Measurements from ENCODE around the gene TRAPPC3.

DNA sequence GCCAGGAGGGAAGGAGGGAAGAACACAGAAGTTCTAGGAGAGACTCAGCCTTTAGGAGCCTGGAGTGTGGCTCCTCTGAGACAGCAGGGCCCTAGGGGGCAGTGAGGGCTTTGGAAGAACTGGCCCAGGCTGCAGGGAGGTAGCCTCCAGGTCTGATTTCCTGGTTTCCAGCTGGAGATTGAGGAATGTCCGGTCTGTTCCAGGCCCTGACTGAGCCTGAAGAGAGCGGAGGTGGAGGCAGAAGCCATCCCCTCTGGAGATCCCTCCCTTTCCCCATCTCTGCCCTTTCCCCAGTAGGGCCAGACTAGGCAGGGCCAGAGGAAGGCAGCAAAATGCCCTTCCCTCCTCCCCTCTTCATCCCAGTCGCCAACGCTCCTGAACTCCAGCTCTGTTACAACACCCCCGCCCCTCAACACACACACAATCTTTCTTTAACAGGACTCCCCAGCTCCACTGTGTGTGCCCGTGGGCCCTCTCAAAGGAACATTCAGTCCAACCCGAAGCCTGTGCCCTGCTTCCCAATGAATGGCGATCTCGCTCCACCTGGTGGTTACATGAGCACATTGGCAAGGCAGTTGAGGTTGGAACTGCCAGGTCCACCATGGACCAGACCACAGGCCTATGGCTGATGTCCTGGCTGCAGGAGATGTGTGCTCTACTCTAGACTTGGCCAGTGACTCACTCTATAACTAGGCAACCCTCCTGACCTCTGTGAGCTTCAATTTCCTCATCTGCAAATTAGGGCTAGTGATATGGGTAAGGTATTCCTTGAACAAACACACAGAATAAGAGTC is 38.7 kb upstream of the TRAPPC3 start:
- TF ChIP-seq, protein P1, sequence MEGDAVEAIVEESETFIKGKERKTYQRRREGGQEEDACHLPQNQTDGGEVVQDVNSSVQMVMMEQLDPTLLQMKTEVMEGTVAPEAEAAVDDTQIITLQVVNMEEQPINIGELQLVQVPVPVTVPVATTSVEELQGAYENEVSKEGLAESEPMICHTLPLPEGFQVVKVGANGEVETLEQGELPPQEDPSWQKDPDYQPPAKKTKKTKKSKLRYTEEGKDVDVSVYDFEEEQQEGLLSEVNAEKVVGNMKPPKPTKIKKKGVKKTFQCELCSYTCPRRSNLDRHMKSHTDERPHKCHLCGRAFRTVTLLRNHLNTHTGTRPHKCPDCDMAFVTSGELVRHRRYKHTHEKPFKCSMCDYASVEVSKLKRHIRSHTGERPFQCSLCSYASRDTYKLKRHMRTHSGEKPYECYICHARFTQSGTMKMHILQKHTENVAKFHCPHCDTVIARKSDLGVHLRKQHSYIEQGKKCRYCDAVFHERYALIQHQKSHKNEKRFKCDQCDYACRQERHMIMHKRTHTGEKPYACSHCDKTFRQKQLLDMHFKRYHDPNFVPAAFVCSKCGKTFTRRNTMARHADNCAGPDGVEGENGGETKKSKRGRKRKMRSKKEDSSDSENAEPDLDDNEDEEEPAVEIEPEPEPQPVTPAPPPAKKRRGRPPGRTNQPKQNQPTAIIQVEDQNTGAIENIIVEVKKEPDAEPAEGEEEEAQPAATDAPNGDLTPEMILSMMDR (IDR thresholded peaks at IDR 0.05; ENCODE audit: low read depth, low read length, poor library complexity, severe bottlenecking): peak; percentile 78
- no peak for TF ChIP-seq EZH2phosphoT487 (IDR thresholded peaks at IDR 0.05; ENCODE audit: borderline replicate concordance, low read length)
